TTC549 (cell line): ENCODE measurements around the gene ZNF829.

Source experiments
- FAIRE-seq: peaks from 2 replicates; lab custom pipeline; 2012; peaks lifted over from hg19 to GRCh38; lab: Jason Lieb, UNC

The ZNF829 gene

GRCh38 chr19:36915992-36916830, at the start of gene ZNF829, which contains the start of gene ZNF568:
TSS of gene ZNF829 (minus strand) at chr19:36916291. CDS start at chr19:36915167, 1,124 bp downstream.
TSS of gene ZNF568 (plus strand) at chr19:36916332. CDS start at chr19:36922771, 6,439 bp downstream.
- FAIRE-seq, result no peak

- FAIRE-seq, result no peak
These were observed 47.2 kb upstream of the ZNF829 start for GRCh38 chr19:36963280-36963679.

GRCh38 chr19:36962346-36962745, 46.3 kb upstream of the ZNF829 start:
- FAIRE-seq, result no peak

GRCh38 chr19:36950335-36951119, 34.4 kb upstream of the ZNF829 start:
- FAIRE-seq, result no peak

- FAIRE-seq, result no peak
These were observed 23.1 kb upstream of the ZNF829 start for GRCh38 chr19:36939153-36939552.

GRCh38 chr19:36931684-36932083, 15.6 kb upstream of the ZNF829 start:
- no peak for FAIRE-seq

- no peak for FAIRE-seq
These were observed 2.0 kb upstream of the ZNF829 start for GRCh38 chr19:36918090-36918489.

GRCh38 chr19:36916991-36917390, 900 bp upstream of the ZNF829 start:
- no peak for FAIRE-seq

GRCh38 chr19:36898422-36898821, 17.7 kb downstream of the ZNF829 start:
- no peak for FAIRE-seq

- no peak for FAIRE-seq
These were observed 21.2 kb downstream of the ZNF829 start for GRCh38 chr19:36894849-36895383.

- no peak for FAIRE-seq
These were observed 24.2 kb downstream of the ZNF829 start for GRCh38 chr19:36891768-36892357.

- FAIRE-seq, result no peak
These were observed 38.8 kb downstream of the ZNF829 start for GRCh38 chr19:36876993-36877938.

GRCh38 chr19:36851898-36852297, 64.2 kb downstream of the ZNF829 start:
- FAIRE-seq, result no peak

- peak; percentile 13 for FAIRE-seq
These were observed 65.3 kb downstream of the ZNF829 start, which contains the start of gene ZNF345 for GRCh38 chr19:36850559-36851442. TSS of gene ZNF345 (plus strand) at chr19:36850876. CDS start at chr19:36876831, 25,955 bp downstream.

- peak; percentile 65 for FAIRE-seq
These were observed 66.2 kb downstream of the ZNF829 start for GRCh38 chr19:36849701-36850558.

- FAIRE-seq, result no peak
These were observed 68.1 kb downstream of the ZNF829 start for GRCh38 chr19:36847968-36848367.

GRCh38 chr19:36838784-36839324, 77.2 kb downstream of the ZNF829 start:
- FAIRE-seq, result no peak
